Measurements from ENCODE around the gene GMPR2. TPM values are rescaled to one million over a fixed set of nuclear protein-coding genes. Genes with fewer than 3 reads are reported as not detected.

GMPR2 gene
- 10 to 100 TPM; 45.6 to 49.3 TPM for total RNA-seq

DNA sequence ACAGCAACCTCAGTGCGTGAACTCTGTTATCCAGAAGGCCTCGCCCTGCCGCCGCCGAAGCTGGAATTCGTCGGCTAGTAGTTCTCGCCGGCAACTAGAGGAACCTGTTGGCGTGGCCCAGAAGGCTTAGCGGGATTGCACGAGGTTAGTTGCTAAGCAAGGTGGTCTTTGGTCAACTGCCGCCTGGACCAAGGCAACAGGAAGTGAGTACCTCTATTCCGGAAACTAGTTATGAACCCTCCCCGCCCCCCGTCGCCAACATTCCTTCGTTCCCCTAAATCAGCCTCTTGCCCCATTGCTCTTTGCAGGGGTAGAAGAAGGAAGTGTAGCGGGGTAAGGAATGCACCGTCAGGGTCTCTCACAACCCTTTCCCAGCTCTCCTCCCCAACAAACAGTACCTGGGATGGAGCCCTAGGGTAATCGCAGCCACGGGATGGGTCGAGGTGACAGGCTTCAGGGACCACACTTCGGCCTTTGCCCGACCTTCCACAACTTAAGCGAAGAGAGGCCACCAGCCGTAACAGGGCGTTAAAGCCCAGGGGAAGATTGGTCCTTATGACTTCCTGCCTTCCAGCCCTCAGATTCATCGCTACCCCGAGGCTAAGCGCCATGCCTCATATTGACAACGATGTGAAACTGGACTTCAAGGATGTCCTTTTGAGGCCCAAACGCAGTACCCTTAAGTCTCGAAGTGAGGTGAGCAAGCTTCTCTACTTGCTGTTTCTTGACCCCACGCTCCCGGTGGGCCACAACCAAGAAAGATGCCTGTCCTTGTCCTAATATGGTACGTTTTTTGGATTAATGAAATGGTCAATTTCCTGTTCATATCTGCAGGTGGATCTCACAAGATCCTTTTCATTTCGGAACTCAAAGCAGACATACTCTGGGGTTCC, at the start of gene GMPR2:
Gene GMPR2 (plus strand): TSS at position 285 of the 893 bp plus-strand sequence. CDS start 325 bp downstream, at position 610.
- TF ChIP-seq, protein P1, sequence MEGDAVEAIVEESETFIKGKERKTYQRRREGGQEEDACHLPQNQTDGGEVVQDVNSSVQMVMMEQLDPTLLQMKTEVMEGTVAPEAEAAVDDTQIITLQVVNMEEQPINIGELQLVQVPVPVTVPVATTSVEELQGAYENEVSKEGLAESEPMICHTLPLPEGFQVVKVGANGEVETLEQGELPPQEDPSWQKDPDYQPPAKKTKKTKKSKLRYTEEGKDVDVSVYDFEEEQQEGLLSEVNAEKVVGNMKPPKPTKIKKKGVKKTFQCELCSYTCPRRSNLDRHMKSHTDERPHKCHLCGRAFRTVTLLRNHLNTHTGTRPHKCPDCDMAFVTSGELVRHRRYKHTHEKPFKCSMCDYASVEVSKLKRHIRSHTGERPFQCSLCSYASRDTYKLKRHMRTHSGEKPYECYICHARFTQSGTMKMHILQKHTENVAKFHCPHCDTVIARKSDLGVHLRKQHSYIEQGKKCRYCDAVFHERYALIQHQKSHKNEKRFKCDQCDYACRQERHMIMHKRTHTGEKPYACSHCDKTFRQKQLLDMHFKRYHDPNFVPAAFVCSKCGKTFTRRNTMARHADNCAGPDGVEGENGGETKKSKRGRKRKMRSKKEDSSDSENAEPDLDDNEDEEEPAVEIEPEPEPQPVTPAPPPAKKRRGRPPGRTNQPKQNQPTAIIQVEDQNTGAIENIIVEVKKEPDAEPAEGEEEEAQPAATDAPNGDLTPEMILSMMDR (IDR thresholded peaks at IDR 0.05), result no peak
- ChIA-PET CTCF (interaction anchor here (1.2 to 27.8 kb wide), 5 partner anchors 10 to 100 kb away, joined by 4 to 873 read pairs (median 18); partner anchors contain the start of genes CIDEB, DHRS1, IRF9 and LTB4R), POLR2A (interaction anchor here (0.7 to 2.3 kb wide), 13 partner anchors 9 to 119 kb away, joined by 3 to 15 read pairs (median 4); partner anchors contain the start of genes CHMP4A, CIDEB, DHRS1 and IRF9)
- Mint-ChIP-seq H3K4me3 (peak within 1 kb of the TSS; percentile 93), H3K27me3 (no peaks in the 10 kb centered on the region), H3K36me3 (ENCODE audit: low read depth) (peaks cover 33% of the 10 kb centered on the region), H3K27ac (peak within 1 kb of the TSS; percentile 96), H3K9me3 (no peaks in the 10 kb centered on the region), H3K4me1 (ENCODE audit: low read depth) (peaks cover 42% of the 10 kb centered on the region)
- ATAC-seq, result peak; percentile 57
- peak; percentile 33 for DNase-seq
- intact Hi-C loops (cut with micrococcal nuclease), result no loop called here

DNA sequence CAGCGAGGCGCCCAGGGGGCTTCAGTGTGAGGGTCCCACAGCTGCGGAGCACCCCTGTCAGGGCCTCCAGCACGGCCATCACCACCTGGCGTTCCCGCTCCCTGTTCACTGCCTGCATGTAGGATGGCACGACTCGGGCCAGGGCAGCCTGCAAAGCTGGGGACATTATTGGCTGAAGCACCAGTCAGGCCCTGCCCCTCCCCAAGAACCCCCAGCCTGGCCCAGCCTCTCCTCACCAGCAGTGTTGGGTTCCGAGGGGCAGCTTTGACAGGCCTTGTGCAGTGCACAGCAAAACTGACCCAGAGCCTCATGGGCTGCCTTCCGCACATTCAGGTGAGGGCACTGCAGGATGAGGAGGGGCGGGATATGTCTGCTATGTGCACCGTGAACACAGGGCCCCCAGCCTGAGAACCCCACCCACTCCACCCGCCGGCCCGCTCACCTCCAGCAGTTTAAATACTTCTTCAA, 49.7 kb upstream of the GMPR2 start:
- DNase-seq (no peak), ATAC-seq (no peak)
- no peak overlapping the region for H3K27ac Mint-ChIP-seq
- H3K4me3 Mint-ChIP-seq, result no peak overlapping the region
- TF ChIP-seq, protein P1 (IDR thresholded peaks at IDR 0.05), result no peak
- intact Hi-C loops (cut with micrococcal nuclease), result no loop called here
- CTCF ChIA-PET, result no interaction called here
- H3K9me3 Mint-ChIP-seq, result no peaks in the 10 kb centered on the region
- H3K4me1 Mint-ChIP-seq (ENCODE audit: low read depth), result peaks cover 19% of the 10 kb centered on the region
- H3K36me3 Mint-ChIP-seq (ENCODE audit: low read depth), result peaks cover 32% of the 10 kb centered on the region
- no peaks in the 10 kb centered on the region for H3K27me3 Mint-ChIP-seq
- POLR2A ChIA-PET, result interaction anchor here (1.1 to 13.4 kb wide), 4 partner anchors 12 to 50 kb away, joined by 3 to 163 read pairs (median 48); partner anchors contain the start of genes IRF9, REC8 and TM9SF1

DNA sequence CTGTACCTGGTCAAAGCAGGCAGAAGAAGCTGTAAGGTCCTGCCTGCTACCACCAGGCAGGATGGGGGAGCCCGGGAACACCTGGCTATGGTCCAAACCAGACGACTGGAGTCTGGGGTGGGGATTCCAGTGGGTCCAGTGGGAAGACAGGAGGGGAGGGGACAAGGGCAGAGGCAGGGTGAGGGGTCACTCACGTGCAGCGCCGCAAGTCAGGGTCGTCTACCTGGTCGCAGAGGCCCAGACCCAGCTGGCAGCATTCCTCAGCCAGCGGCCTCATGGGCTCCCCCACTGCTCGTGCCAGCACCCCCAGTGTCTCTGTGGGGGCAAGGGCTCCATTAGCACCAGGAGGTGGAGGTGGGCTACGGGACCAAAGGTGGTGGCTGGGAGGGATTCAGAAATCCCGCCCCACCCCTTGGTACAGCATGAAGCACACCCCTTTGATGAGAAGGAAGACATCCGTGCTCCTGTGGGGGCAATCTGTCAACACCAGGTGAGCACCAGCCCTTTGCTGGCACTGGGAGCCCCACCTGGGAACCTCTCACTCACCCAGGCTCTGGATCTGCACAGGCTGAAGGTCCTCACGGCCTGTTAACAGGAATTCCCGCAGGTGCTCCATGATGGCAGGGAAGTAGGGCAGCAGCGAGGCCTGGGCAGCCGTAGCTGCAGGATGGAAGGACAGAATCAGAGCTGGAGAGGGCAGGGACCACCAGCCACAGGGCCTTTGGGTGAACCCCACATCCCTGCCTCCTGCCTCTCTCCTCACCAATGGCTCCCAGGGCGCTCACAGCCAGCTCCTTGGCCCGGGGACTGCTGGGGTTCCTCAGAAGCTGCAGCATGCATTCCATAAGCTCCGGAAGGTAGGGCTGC, 48.4 kb upstream of the GMPR2 start:
- Mint-ChIP-seq H3K4me1 (ENCODE audit: low read depth) (peaks cover 25% of the 10 kb centered on the region), H3K4me3 (no peak overlapping the region), H3K27me3 (no peaks in the 10 kb centered on the region), H3K27ac (no peak overlapping the region), H3K36me3 (ENCODE audit: low read depth) (peaks cover 34% of the 10 kb centered on the region), H3K9me3 (no peaks in the 10 kb centered on the region)
- ATAC-seq, result no peak
- intact Hi-C loops (cut with micrococcal nuclease), result no loop called here
- TF ChIP-seq, protein P1 (IDR thresholded peaks at IDR 0.05), result no peak
- DNase-seq, result no peak
- CTCF ChIA-PET, result interaction anchor here (1.0 to 1.2 kb wide), 3 partner anchors 11 to 23 kb away, joined by 3 read pairs; partner anchors contain the start of gene IRF9
- POLR2A ChIA-PET, result interaction anchor here (0.7 to 13.4 kb wide), 6 partner anchors 13 to 105 kb away, joined by 3 to 163 read pairs (median 6); partner anchors contain the start of genes CHMP4A, IRF9, REC8 and RNF31

DNA sequence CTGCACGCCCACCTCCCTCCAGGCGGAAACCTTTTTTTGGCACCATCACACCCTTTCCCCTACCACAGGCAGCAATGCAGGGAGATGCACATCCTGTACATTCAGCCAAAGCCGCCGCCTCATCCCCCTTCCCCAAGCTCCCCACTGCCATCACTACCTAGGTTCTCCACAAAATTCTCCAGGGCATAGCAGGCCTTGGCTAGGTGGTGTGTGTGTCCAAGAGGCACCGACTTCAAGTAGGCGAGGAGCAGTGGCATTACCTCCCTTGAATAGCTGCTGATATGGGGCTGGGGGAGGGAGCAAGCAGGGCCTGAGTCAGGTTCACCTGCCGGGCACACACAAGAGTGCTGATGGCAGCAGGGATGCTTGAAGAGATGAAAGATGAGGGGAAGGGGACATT, 47.7 kb upstream of the GMPR2 start:
- intact Hi-C loops (cut with micrococcal nuclease), result no loop called here
- Mint-ChIP-seq H3K36me3 (ENCODE audit: low read depth) (peaks cover 31% of the 10 kb centered on the region), H3K27ac (no peak overlapping the region), H3K4me3 (no peak overlapping the region), H3K4me1 (ENCODE audit: low read depth) (peaks cover 28% of the 10 kb centered on the region), H3K9me3 (no peaks in the 10 kb centered on the region), H3K27me3 (no peaks in the 10 kb centered on the region)
- ChIA-PET POLR2A (interaction anchor here (1.1 to 13.4 kb wide), 5 partner anchors 8 to 24 kb away, joined by 3 to 163 read pairs (median 12); partner anchors contain the start of genes IRF9, REC8 and TM9SF1), CTCF (interaction anchor here (1.0 to 1.3 kb wide), 3 partner anchors 10 to 76 kb away, joined by 3 to 4 read pairs (median 3); partner anchors contain the start of genes IRF9 and TM9SF1)
- ATAC-seq (no peak), DNase-seq (no peak)
- TF ChIP-seq, protein P1 (IDR thresholded peaks at IDR 0.05), result no peak
